Panc1 (cell line): ENCODE results near the gene SDF4. TPM values are rescaled to one million over a fixed set of nuclear protein-coding genes. Genes with fewer than 3 reads are reported as not detected.

ENCODE experiments used
- ATAC-seq: fragments of 200-7000 bp; cut with Tn5 transposase; 2 replicates; pipeline ENCODE4 v1.9.1; 2020; ENCODE audit warnings: mild to moderate bottlenecking, moderate library complexity
- BruUV-seq: library from RNA; stranded (reverse); fragments of 400-500 nt; replicated peaks from 2 replicates; lab custom pipeline; 2021; lab: Mats Ljungman, UMichigan
- CTCF ChIA-PET: fragments of 300-600 bp; sonication (Branson Sonifier 250); formaldehyde crosslinking; loops from one replicate; lab custom pipeline; 2022; ENCODE audit warnings: antibody characterized with exemption; lab: Charles Lee
- POLR2A ChIA-PET: fragments of 300-600 bp; sonication (Branson Sonifier 250); formaldehyde crosslinking; loops from one replicate; lab custom pipeline; 2022; ENCODE audit warnings: antibody characterized with exemption; lab: Charles Lee
- DNase-seq: peaks from one replicate; pipeline ENCODE4 v3.0.0-alpha.2; 2010; ENCODE audit warnings: low read depth, low spot score
- H3K27ac ChIP-seq: 2 replicates; pipeline ENCODE4 v1.5.1; 2011; ENCODE audit warnings: mild to moderate bottlenecking, low read length, inconsistent platforms
- H3K27me3 ChIP-seq: fragments of 200-500 bp; sonication (Bioruptor generic); 2 replicates; pipeline ENCODE4 v1.6.0; 2014; ENCODE audit warnings: low read length, inconsistent platforms; ENCODE audit not compliant: control insufficient read depth, insufficient read depth
- H3K36me3 ChIP-seq: fragments of 200-500 bp; sonication (Bioruptor generic); 2 replicates; pipeline ENCODE4 v1.5.1; 2014; ENCODE audit warnings: inconsistent platforms, mild to moderate bottlenecking, low read length, moderate library complexity; ENCODE audit not compliant: control insufficient read depth, insufficient read depth
- H3K4me1 ChIP-seq: 2 replicates; pipeline ENCODE4 v1.5.1; 2011; ENCODE audit warnings: inconsistent platforms, mild to moderate bottlenecking, low read length, moderate library complexity; ENCODE audit not compliant: control insufficient read depth, insufficient read depth
- H3K4me3 ChIP-seq, 2 experiments: 2 replicates each; pipeline ENCODE4 v1.5.1; 2011 to 2012; ENCODE audit warnings: low read depth in 2 of 2, low read length in 2 of 2, mild to moderate bottlenecking in 2 of 2, inconsistent platforms in 1 of 2, moderate library complexity in 1 of 2
- H3K9me3 ChIP-seq: fragments of 200-500 bp; sonication (Bioruptor generic); 2 replicates; pipeline ENCODE4 v1.5.1; 2014; ENCODE audit warnings: low read depth, mild to moderate bottlenecking, inconsistent platforms, low read length, moderate library complexity; ENCODE audit not compliant: control insufficient read depth, insufficient read depth
- POLR2AphosphoS5 ChIP-seq: IDR thresholded peaks from 2 replicates; pipeline ENCODE4 v1.6.1; 2012; ENCODE audit warnings: mild to moderate bottlenecking, low read depth, low read length, moderate library complexity
- REST ChIP-seq, 2 experiments: IDR thresholded peaks; 2 replicates each; pipeline ENCODE4 v1.6.1; 2011 to 2012; ENCODE audit warnings: low read depth in 2 of 2, control low read depth in 1 of 2, low read length in 1 of 2, mild to moderate bottlenecking in 1 of 2, moderate library complexity in 1 of 2; ENCODE audit not compliant: insufficient read depth in 1 of 2
- SIN3A ChIP-seq: IDR thresholded peaks from 2 replicates; pipeline ENCODE4 v1.6.1; 2012; ENCODE audit warnings: low read depth, mild to moderate bottlenecking, low read length, moderate library complexity, borderline replicate concordance; ENCODE audit not compliant: insufficient read depth
- TCF7L2 ChIP-seq: IDR thresholded peaks from 2 replicates; pipeline ENCODE4 v1.6.1; 2011; ENCODE audit warnings: mild to moderate bottlenecking, low read depth, low read length, inconsistent platforms
- in situ Hi-C: cut with HindIII; loops from 2 replicates; pipeline ENCODE4 v1.10.0; 2016; ENCODE audit warnings: low sequenced_read_pairs, low pct_unique_long_range_greater_than_20kb
- intact Hi-C: fragments of 100-400 bp; cut with micrococcal nuclease; formaldehyde crosslinking; loops from one replicate; pipeline ENCODE4 v1.10.0; 2022; ENCODE audit not compliant: unreplicated experiment
- total RNA-seq: library from RNA; stranded (reverse); gene quantifications from one replicate; pipeline ENCODE4 v1.2.1, GENCODE V29; 2021; ENCODE audit not compliant: unreplicated experiment
- TF ChIP-seq, protein P1 (sequence below): fragments of 450-650 bp; IDR thresholded peaks from 2 replicates; pipeline ENCODE4 v1.5.1; 2017; ENCODE audit warnings: mild to moderate bottlenecking

The SDF4 gene
- total RNA-seq, 1 experiment from 2014 or later, result 335 TPM

- H3K4me1 ChIP-seq, result no peaks in the 10 kb centered on the region
- H3K4me3 ChIP-seq, result no peak overlapping the region
- TSS peak; percentile 91 for BruUV-seq
- no peak overlapping the region for H3K27ac ChIP-seq
- ChIA-PET POLR2A (no interaction called here), CTCF (interaction anchor here (0.7 kb wide), 1 partner anchor 233 kb away, joined by 3 read pairs; no protein-coding TSS in a partner anchor)
- ATAC-seq, result no peak
- no peak for DNase-seq
- no peak for TF ChIP-seq POLR2AphosphoS5
- no peak for TF ChIP-seq TCF7L2
- TF ChIP-seq REST (IDR thresholded peaks at IDR 0.05; ENCODE audit: insufficient read depth in 1 of 2, low read depth in 2 of 2, low read length in 1 of 2), result no peak
- TF ChIP-seq, protein P1, sequence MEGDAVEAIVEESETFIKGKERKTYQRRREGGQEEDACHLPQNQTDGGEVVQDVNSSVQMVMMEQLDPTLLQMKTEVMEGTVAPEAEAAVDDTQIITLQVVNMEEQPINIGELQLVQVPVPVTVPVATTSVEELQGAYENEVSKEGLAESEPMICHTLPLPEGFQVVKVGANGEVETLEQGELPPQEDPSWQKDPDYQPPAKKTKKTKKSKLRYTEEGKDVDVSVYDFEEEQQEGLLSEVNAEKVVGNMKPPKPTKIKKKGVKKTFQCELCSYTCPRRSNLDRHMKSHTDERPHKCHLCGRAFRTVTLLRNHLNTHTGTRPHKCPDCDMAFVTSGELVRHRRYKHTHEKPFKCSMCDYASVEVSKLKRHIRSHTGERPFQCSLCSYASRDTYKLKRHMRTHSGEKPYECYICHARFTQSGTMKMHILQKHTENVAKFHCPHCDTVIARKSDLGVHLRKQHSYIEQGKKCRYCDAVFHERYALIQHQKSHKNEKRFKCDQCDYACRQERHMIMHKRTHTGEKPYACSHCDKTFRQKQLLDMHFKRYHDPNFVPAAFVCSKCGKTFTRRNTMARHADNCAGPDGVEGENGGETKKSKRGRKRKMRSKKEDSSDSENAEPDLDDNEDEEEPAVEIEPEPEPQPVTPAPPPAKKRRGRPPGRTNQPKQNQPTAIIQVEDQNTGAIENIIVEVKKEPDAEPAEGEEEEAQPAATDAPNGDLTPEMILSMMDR, result no peak
- TF ChIP-seq SIN3A, result no peak
- H3K36me3 ChIP-seq, result peaks cover 2% of the 10 kb centered on the region; the same call in 1 of the 2 replicates
- H3K9me3 ChIP-seq, result no peaks in the 10 kb centered on the region
- no peaks in the 10 kb centered on the region for H3K27me3 ChIP-seq
- intact Hi-C loops, result no loop called here
- in situ Hi-C loops, result no loop called here
These were observed 14.8 kb downstream of the SDF4 start for GRCh38 chr1:1216770-1217620.

GRCh38 chr1:1215881-1216605, 15.8 kb downstream of the SDF4 start:
- in situ Hi-C loops, result no loop called here
- no TSS peak for BruUV-seq
- ChIA-PET POLR2A (interaction anchor here (0.5 kb wide), 1 partner anchor 36 kb away, joined by 5 read pairs; no protein-coding TSS in a partner anchor), CTCF (no interaction called here)
- H3K4me3 ChIP-seq, result no peak overlapping the region
- intact Hi-C loops, result no loop called here
- peaks cover 2% of the 10 kb centered on the region; the same call in 1 of the 2 replicates for H3K36me3 ChIP-seq
- DNase-seq, result no peak
- H3K27ac ChIP-seq, result no peak overlapping the region
- H3K27me3 ChIP-seq, result no peaks in the 10 kb centered on the region
- H3K9me3 ChIP-seq, result no peaks in the 10 kb centered on the region
- TF ChIP-seq, protein P1, result no peak
- TF ChIP-seq SIN3A (no peak), POLR2AphosphoS5 (no peak), TCF7L2 (no peak)
- no peaks in the 10 kb centered on the region for H3K4me1 ChIP-seq
- ATAC-seq, result peak; percentile 24; the same call in 1 of the 2 replicates
